ENCODE results near the gene C12orf76.

DNA sequence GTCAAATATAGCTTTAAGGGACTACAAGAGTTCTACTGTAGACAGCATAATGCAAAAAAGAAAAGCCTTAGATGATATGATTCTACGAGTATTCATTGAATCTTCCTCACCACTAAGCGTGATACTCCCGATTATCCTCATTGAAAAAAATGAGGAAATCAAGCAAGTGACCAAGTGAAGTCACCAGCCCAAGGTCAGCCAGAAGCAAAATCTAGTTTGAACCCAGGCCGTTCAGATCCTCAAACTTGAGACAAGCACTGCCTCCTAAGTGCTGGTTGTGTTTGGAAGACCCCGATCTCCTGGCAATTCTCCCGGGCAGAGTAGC, 53.0 kb downstream of the C12orf76 start:
- TF ChIP-seq, protein P1, sequence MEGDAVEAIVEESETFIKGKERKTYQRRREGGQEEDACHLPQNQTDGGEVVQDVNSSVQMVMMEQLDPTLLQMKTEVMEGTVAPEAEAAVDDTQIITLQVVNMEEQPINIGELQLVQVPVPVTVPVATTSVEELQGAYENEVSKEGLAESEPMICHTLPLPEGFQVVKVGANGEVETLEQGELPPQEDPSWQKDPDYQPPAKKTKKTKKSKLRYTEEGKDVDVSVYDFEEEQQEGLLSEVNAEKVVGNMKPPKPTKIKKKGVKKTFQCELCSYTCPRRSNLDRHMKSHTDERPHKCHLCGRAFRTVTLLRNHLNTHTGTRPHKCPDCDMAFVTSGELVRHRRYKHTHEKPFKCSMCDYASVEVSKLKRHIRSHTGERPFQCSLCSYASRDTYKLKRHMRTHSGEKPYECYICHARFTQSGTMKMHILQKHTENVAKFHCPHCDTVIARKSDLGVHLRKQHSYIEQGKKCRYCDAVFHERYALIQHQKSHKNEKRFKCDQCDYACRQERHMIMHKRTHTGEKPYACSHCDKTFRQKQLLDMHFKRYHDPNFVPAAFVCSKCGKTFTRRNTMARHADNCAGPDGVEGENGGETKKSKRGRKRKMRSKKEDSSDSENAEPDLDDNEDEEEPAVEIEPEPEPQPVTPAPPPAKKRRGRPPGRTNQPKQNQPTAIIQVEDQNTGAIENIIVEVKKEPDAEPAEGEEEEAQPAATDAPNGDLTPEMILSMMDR (conservative IDR thresholded peaks at IDR 0.05) = no peak
- no peak for TF ChIP-seq EZH2 (IDR thresholded peaks at IDR 0.05; ENCODE audit: low read depth)
